Stimulated activated CD4-positive, alpha-beta T cell treated with anti-CD3 and anti-CD28 coated beads, Interleukin-4, amount 100 ng/mL, for 4 hours (primary cell): ENCODE data around the gene PCDHA5.
"Not testable (repeated sequence)": the region's sequence is repeated elsewhere in the genome, so short reads cannot be mapped to it uniquely, and the experiment has no call there.

Experiments used
- DNase-seq, 2 experiments: peaks; one replicate each; pipeline ENCODE4 v3.0.0-alpha.2; 2020

PCDHA5 gene

DNA sequence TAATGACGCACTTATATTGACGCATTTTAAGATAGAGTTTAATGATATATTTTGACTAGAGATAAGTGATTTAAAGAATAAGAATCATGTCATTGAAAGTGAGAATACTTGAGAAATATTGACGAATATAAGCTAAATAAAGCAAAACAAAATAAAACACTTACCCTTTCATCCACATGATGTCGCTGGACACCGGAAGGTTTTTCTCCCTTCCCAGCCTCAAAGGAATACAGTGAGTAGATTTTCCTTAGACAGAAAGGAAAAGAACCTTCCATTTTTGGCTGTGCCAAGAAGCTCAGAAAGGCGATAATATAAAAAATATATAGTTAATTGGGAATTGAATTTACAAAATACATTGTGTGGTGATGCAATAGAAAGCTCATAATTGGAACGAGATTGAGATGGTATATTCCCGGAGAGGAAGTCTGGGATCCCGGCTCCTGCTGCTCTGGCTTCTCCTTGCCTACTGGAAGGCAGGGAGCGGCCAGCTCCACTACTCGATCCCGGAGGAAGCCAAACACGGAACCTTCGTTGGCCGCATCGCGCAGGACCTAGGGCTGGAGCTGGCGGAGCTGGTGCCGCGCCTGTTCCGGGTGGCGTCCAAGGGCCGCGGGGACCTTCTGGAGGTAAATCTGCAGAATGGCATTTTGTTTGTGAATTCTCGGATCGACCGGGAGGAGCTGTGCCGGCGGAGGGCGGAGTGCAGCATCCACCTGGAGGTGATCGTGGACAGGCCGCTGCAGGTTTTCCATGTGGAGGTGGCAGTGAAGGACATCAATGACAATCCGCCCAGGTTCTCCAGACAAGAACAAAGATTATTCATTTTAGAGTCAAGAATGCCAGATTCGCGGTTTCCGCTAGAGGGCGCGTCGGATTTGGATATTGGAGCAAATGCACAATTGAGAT lies at the start of gene PCDHA5:
PCDHA5 (plus strand) TSS at position 239 of the 906 bp plus-strand sequence.
- DNase-seq = no peak

DNA sequence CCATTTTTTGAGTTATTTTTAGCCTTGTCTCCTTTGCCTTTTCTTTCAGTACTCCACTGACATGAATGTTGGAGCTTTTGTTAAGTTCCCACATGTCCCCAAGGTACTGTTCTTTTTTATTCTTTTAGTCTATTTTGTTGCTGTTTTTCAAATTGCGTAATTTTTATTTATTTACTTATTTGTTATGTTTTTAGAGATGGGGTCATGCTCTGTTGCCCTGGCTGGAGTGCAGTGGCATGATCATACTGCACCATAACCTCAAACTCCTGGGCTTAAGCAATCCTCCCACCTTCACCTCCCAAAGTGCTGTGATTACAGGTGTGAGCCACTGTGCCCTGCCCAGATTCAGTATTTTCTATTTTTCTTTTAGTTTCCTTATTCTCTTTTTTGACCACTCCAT lies 40.9 kb upstream of the PCDHA5 start:
- DNase-seq = no peak

DNA sequence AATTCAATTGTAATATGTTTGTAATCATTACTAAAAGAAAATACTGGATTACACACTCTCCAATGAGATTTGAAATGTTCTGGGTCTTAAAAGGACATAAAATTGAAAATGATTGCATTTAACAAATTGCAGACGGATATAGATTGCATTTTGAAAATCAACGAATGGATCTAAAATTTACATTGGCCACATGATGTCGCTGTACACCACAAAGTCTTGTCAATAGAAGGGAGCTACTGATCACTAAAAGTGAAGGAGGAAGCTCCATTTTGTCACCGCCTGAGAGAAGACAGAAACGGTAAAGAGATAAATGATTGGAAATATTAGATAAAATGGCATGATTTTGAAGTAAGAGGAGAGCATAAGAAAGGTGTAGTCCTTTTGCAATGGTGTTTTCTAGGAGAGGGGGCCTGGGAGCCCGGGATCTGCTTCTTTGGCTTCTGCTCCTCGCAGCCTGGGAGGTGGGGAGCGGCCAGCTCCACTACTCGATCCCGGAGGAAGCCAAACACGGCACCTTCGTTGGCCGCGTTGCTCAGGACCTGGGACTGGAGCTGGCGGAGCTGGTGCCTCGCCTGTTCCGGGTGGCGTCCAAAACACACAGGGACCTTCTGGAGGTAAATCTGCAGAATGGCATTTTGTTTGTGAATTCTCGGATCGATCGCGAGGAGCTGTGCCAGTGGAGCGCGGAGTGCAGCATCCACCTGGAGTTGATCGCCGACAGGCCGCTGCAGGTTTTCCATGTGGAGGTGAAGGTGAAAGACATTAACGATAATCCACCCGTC lies 35.3 kb upstream of the PCDHA5 start, which contains the start of gene PCDHA1:
PCDHA1 (plus strand) TSS at position 236 of the 782 bp plus-strand sequence.
- DNase-seq = no peak

DNA sequence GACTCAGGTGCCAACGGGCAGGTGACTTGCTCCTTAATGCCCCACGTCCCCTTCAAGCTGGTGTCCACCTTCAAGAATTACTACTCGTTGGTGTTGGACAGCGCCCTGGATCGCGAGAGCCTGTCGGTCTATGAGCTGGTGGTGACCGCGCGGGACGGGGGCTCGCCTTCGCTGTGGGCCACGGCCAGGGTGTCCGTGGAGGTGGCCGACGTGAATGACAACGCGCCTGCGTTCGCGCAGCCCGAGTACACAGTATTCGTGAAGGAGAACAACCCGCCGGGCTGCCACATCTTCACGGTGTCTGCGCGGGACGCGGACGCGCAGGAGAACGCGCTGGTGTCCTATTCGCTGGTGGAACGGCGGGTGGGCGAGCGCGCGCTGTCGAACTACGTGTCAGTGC lies 34.0 kb upstream of the PCDHA5 start:
- DNase-seq = not testable (repeated sequence)

DNA sequence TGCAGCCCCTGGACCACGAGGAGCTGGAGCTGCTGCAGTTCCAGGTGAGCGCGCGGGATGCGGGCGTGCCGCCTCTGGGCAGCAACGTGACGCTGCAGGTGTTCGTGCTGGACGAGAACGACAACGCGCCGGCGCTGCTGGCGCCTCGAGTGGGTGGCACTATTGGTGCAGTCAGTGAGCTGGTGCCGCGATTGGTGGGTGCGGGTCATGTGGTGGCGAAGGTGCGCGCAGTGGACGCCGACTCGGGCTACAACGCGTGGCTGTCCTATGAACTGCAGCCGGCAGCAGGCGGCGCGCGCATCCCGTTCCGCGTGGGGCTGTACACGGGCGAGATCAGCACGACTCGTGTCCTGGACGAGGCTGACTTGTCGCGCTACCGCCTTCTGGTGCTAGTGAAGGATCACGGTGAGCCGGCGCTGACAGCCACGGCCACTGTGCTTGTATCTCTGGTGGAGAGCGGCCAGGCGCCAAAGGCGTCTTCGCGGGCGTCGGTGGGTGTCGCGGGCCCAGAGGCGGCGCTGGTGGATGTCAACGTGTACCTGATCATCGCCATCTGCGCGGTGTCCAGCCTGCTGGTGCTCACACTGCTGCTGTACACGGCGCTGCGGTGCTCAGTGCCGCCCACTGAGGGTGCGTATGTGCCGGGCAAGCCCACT lies 33.4 kb upstream of the PCDHA5 start:
- DNase-seq = not testable (repeated sequence)

DNA sequence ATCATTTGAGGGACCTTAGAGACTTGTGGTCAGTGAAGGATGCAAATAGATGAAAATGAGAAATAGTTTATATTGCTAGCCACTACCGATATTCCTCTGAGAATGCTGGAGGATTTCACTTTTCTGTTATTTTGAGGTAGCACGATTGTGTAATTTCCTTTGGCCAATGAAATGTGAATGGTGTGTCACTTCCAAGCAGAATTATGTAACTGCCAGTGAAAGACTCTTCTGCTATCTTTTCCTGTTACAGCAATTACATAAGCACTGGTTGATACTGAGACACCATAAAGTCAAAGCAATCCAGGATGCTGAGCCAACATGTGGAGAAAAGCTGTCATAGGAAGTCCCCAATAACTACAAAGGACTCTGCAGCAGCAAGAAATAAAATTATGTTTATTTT lies 30.3 kb upstream of the PCDHA5 start:
- DNase-seq = no peak

DNA sequence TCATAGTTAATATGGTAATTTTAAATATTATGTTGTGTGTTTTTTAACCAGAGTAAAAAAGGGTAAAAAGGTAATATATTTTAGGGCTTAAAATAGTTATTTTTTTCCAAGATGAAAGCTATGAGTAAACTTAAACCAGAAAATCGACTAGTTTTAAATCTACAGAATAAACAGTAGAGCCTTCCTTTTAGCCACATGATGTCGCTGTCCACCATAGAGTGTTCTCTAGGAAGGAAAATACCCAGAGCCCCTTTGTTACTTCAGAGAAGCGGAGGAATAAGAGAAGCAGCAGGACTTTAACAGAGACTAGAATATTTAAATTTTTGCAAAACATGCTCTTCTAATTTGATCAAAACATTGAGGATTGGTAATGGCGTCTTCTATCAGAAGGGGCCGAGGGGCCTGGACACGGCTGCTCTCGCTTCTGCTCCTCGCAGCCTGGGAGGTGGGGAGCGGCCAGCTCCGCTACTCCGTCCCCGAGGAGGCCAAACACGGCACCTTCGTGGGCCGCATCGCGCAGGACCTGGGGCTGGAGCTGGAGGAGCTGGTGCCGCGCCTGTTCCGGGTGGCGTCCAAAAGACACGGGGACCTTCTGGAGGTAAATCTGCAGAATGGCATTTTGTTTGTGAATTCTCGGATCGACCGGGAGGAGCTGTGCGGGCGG lies 26.7 kb upstream of the PCDHA5 start, which contains the start of gene PCDHA2:
PCDHA2 (plus strand) TSS at position 258 of the 664 bp plus-strand sequence.
- DNase-seq = no peak

DNA sequence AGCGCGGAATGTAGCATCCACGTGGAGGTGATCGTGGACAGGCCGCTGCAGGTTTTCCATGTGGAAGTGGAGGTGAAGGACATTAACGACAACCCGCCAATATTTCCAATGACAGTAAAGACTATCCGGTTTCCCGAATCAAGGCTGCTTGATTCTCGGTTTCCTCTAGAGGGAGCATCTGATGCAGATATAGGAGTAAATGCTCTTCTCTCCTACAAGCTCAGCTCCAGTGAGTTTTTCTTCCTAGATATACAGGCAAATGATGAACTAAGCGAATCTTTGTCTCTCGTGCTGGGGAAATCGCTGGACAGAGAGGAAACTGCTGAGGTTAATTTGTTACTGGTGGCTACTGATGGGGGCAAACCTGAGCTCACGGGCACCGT lies 26.2 kb upstream of the PCDHA5 start:
- no peak for DNase-seq

DNA sequence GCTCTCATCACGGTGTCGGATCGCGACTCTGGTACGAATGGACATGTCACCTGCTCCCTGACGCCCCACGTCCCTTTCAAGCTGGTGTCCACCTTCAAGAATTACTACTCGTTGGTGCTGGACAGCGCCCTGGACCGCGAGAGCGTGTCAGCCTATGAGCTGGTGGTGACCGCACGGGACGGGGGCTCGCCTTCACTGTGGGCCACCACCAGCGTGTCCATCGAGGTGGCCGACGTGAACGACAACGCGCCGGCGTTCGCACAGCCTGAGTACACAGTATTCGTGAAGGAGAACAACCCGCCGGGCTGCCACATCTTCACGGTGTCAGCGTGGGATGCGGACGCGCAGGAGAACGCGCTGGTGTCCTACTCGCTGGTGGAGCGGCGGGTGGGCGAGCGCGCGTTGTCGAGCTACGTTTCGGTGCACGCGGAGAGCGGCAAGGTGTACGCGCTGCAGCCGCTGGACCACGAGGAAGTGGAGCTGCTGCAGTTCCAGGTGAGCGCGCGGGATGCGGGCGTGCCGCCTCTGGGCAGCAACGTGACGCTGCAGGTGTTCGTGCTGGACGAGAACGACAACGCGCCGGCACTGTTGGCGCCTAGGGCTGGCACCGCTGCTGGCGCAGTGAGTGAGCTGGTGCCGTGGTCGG lies 25.2 kb upstream of the PCDHA5 start:
- not testable (repeated sequence) for DNase-seq

DNA sequence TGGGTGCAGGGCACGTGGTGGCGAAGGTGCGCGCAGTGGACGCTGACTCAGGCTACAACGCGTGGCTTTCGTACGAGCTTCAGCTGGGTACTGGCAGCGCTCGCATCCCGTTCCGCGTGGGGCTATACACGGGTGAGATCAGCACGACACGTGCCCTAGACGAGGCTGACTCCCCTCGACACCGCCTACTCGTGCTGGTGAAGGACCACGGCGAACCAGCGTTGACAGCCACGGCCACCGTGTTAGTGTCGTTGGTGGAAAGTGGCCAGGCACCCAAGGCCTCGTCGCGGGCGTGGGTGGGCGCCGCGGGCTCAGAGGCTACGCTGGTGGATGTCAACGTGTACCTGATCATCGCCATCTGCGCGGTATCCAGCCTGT lies 24.7 kb upstream of the PCDHA5 start:
- no peak for DNase-seq

DNA sequence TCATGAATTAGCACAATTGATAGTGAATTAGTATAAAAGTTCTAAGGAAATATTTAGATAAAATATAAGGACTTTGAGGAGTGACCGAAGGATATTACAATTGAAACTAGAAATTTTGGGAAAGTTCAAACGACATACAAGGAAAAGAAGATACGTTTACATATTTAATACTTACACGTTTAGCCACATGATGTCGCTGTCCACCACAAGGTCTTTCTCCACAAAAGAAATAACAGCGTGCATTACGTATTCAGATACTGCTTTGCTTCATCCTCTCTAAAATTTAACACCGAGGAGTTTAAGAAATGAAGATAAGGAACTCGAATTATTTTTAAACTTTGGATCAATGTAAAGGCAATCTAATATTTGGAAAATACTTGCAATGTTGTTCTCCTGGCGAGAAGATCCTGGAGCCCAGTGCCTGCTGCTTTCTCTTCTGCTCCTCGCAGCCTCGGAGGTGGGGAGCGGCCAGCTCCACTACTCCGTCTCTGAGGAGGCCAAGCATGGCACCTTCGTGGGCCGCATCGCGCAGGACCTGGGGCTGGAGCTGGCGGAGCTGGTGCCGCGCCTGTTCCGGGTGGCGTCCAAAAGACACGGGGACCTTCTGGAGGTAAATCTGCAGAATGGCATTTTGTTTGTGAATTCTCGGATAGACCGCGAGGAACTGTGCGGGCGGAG lies 20.5 kb upstream of the PCDHA5 start, which contains the start of gene PCDHA3:
PCDHA3 (plus strand) TSS at position 242 of the 678 bp plus-strand sequence.
- DNase-seq = no peak

DNA sequence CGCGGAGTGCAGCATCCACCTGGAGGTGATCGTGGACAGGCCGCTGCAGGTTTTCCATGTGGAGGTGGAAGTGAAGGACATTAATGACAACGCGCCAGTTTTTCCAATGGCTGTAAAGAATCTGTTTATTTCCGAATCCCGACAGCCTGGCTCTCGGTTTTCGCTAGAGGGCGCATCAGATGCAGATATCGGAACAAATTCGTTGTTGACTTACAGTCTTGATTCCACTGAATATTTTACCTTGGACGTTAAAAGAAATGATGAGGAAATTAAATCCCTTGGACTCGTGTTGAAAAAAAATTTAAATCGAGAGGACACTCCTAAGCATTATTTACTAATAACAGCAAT lies 19.9 kb upstream of the PCDHA5 start:
- no peak for DNase-seq

DNA sequence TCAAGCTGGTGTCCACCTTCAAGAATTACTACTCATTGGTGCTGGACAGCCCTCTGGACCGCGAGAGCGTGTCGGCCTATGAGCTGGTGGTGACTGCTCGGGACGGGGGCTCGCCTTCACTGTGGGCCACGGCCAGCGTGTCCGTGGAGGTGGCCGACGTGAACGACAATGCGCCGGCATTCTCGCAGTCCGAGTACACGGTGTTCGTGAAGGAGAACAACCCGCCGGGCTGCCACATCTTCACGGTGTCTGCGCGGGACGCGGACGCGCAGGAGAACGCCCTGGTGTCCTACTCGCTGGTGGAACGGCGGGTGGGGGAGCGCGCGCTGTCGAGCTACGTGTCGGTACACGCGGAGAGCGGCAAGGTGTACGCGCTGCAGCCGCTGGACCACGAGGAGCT lies 19.0 kb upstream of the PCDHA5 start:
- not testable (repeated sequence) for DNase-seq

DNA sequence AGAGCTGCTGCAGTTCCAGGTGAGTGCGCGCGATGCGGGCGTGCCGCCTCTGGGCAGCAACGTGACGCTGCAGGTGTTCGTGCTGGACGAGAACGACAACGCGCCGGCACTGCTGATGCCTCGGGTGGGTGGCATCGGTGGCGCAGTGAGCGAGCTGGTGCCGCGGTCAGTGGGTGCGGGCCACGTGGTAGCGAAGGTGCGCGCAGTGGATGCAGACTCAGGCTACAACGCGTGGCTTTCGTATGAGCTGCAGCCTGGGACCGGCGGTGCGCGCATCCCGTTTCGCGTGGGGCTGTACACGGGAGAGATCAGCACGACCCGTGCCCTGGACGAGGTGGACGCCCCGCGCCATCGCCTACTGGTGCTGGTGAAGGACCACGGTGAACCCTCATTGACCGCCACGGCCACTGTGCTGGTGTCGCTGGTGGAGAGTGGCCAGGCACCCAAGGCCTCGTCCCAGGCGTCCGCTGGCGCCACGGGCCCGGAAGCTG lies 18.6 kb upstream of the PCDHA5 start:
- DNase-seq = no peak

DNA sequence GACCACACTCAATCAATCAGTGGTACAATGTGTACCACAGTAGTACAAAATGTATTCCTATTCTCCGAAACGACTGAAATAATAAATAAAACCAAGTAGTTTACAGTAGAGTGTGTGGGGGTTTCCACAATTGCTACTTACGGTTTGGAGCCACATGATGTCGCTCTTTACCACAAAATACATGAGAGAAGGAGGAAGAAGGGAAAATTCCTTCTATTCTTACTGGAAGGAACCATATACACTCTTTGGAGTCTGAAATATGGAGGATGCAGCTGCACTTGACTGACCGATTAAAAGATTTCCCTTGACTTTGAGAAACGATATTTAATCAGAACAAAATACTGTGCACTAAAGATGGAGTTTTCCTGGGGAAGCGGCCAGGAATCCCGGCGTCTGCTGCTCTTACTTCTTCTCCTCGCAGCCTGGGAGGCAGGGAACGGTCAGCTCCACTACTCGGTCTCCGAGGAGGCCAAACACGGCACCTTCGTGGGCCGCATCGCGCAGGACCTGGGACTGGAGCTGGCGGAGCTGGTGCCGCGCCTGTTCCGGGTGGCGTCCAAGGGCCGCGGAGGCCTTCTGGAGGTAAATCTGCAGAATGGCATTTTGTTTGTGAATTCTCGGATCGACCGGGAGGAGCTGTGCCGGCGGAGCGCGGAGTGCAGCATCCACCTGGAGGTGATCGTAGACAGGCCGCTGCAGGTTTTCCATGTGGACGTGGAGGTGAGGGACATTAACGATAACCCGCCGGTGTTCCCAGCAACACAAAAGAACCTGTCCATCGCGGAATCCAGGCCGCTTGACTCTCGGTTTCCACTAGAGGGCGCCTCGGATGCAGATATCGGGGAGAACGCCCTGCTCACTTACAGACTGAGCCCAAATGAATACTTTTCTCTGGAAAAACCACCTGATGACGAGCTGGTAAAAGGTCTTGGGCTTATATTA lies 14.3 kb upstream of the PCDHA5 start, which contains the start of gene PCDHA4:
PCDHA4 (plus strand) TSS at position 235 of the 942 bp plus-strand sequence.
- no peak for DNase-seq

DNA sequence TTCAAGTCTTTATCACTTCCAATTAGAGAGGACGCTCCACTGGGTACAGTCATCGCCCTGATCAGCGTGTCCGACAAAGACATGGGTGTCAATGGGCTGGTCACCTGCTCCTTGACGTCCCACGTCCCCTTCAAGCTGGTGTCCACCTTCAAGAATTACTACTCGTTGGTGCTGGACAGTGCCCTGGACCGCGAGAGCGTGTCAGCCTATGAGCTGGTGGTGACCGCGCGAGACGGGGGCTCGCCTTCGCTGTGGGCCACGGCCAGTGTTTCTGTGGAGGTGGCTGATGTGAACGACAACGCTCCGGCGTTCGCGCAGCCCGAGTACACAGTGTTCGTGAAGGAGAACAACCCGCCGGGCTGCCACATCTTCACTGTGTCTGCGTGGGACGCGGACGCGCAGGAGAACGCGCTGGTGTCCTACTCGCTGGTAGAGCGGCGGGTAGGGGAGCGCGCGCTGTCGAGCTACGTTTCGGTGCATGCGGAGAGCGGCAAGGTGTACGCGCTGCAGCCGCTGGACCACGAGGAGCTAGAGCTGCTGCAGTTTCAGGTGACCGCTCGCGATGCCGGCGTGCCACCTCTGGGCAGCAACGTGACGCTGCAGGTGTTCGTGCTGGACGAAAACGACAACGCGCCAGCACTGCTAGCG lies 13.0 kb upstream of the PCDHA5 start:
- not testable (repeated sequence) for DNase-seq

DNA sequence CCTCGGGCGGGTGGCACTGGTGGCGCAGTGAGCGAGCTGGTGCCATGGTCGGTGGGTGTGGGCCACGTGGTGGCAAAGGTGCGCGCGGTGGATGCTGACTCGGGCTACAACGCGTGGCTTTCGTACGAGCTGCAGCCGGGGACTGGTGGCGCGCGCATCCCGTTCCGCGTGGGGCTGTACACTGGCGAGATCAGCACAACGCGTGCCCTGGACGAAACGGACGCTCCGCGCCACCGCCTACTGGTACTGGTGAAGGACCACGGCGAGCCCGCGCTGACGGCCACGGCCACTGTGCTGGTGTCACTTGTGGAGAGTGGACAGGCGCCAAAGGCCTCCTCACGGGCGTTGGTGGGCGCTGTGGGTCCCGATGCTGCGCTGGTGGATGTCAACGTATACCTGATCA lies 12.5 kb upstream of the PCDHA5 start:
- no peak for DNase-seq

DNA sequence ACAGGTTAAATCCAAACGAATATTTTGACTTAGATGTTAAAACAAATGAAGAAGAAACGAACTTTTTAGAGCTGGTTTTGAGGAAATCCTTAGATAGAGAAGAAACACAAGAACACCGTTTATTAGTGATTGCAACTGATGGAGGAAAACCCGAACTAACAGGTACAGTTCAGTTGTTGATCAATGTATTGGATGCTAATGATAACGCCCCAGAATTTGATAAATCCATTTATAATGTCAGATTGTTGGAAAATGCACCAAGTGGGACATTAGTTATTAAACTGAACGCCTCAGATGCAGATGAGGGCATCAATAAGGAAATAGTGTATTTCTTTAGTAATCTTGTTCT lies 842 bp downstream of the PCDHA5 start:
- DNase-seq = no peak

DNA sequence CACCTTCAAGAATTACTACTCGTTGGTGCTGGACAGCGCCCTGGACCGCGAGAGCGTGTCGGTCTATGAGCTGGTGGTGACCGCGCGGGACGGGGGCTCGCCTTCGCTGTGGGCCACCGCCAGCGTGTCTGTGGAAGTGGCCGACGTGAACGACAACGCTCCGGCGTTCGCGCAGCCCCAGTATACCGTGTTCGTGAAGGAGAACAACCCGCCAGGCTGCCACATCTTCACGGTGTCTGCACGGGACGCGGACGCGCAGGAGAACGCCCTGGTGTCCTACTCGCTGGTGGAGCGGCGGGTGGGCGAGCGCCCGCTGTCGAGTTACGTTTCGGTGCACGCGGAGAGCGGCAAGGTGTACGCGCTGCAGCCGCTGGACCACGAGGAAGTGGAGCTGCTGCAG lies 1.6 kb downstream of the PCDHA5 start:
- not testable (repeated sequence) for DNase-seq

DNA sequence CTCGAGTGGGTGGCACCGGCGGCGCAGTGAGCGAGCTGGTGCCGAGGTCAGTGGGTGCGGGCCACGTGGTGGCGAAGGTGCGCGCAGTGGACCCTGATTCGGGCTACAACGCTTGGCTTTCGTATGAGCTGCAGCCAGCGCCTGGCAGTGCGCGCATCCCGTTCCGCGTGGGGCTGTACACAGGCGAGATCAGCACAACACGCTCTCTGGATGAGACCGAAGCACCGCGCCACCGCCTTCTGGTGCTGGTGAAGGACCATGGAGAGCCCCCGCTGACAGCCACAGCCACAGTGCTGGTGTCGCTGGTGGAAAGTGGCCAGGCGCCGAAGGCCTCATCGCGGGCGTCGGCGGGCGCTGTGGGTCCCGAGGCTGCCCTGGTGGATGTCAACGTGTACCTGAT lies 2.1 kb downstream of the PCDHA5 start:
- DNase-seq = no peak
